ENCODE measurements around the gene DUOX2. TPM values are rescaled to one million over a fixed set of nuclear protein-coding genes. Genes with fewer than 3 reads are reported as not detected.

Gene DUOX2
- total and polyA plus RNA-seq, 9 donors = 0.05 to 1.6 (median 0.63) TPM

- intact Hi-C loops (cut with DNase I) = no loop called here
- Histone ChIP-seq H3K4me1 (ENCODE audit: insufficient read depth) (peaks cover 5% of the 10 kb centered on the region), H3K9me3 (no peaks in the 10 kb centered on the region), H3K27me3 (no peaks in the 10 kb centered on the region), H3K4me3 (no peak overlapping the region), H3K36me3 (no peaks in the 10 kb centered on the region), H3K27ac (no peak overlapping the region)
- 90 to 92% (median 90%) methylated on average over 7 of the region's 7 CpGs for WGBS, 3 donors
- DNase-seq = no peak
- TF ChIP-seq CTCF (IDR thresholded peaks at IDR 0.05) (no peak), POLR2A (IDR thresholded peaks at IDR 0.05) (no peak), EP300 (IDR thresholded peaks at IDR 0.05) (no peak)
Measured at GRCh38 chr15:45134046-45134445, 20.1 kb upstream of the DUOX2 start.

- no peaks in the 10 kb centered on the region for H3K27me3 ChIP-seq
- no peak overlapping the region for H3K4me3 ChIP-seq
- intact Hi-C loops (cut with DNase I) = no loop called here
- no peak for TF ChIP-seq CTCF (IDR thresholded peaks at IDR 0.05)
- no peak for TF ChIP-seq POLR2A (IDR thresholded peaks at IDR 0.05)
- no peak for TF ChIP-seq EP300 (IDR thresholded peaks at IDR 0.05)
- WGBS, 3 donors = 62 to 73% (median 71%) methylated on average over 5 of the region's 5 CpGs
- no peak overlapping the region for H3K27ac ChIP-seq
- H3K36me3 ChIP-seq = no peaks in the 10 kb centered on the region
- no peak for DNase-seq
- H3K9me3 ChIP-seq = no peaks in the 10 kb centered on the region
- peaks cover 5% of the 10 kb centered on the region for H3K4me1 ChIP-seq (ENCODE audit: insufficient read depth)
Measured at GRCh38 chr15:45133561-45133920, 19.6 kb upstream of the DUOX2 start.

- Histone ChIP-seq H3K36me3 (no peaks in the 10 kb centered on the region), H3K4me1 (ENCODE audit: insufficient read depth) (peaks cover 5% of the 10 kb centered on the region), H3K27me3 (no peaks in the 10 kb centered on the region), H3K4me3 (no peak overlapping the region), H3K27ac (no peak overlapping the region), H3K9me3 (no peaks in the 10 kb centered on the region)
- DNase-seq = no peak
- intact Hi-C loops (cut with DNase I) = no loop called here
- WGBS, 3 donors = 61 to 69% (median 67%) methylated on average over 3 of the region's 3 CpGs
- no peak for TF ChIP-seq POLR2A (IDR thresholded peaks at IDR 0.05)
- TF ChIP-seq EP300 (IDR thresholded peaks at IDR 0.05) = no peak
- no peak for TF ChIP-seq CTCF (IDR thresholded peaks at IDR 0.05)
Measured at GRCh38 chr15:45132844-45133560, 19.0 kb upstream of the DUOX2 start.

GRCh38 chr15:45131510-45131909 lies 17.5 kb upstream of the DUOX2 start:
- 85 to 96% (median 93%) methylated on average over 3 of the region's 3 CpGs for WGBS, 3 donors
- Histone ChIP-seq H3K4me3 (no peak overlapping the region), H3K4me1 (ENCODE audit: insufficient read depth) (peaks cover 5% of the 10 kb centered on the region), H3K27me3 (no peaks in the 10 kb centered on the region), H3K27ac (no peak overlapping the region), H3K36me3 (no peaks in the 10 kb centered on the region), H3K9me3 (no peaks in the 10 kb centered on the region)
- DNase-seq = no peak
- intact Hi-C loops (cut with DNase I) = no loop called here
- TF ChIP-seq CTCF (IDR thresholded peaks at IDR 0.05) (no peak), POLR2A (IDR thresholded peaks at IDR 0.05) (no peak), EP300 (IDR thresholded peaks at IDR 0.05) (no peak)

Measured in ovary (tissue), 9 donors.